Nephron (organoid): Measurements from ENCODE around the gene LONP2.

Experiments used
- H3K27ac Mint-ChIP-seq, 3 experiments: 2 replicates each; pipeline ENCODE4 v1.8.0; 2020; ENCODE audit warnings: mixed read lengths in 3 of 3, mild to moderate bottlenecking in 2 of 3, moderate library complexity in 1 of 3
- H3K27me3 Mint-ChIP-seq: 2 replicates; pipeline ENCODE4 v1.8.0; 2021; ENCODE audit warnings: low read depth, mild to moderate bottlenecking, moderate library complexity, mixed read lengths
- H3K36me3 Mint-ChIP-seq: 2 replicates; pipeline ENCODE4 v1.8.0; 2020; ENCODE audit warnings: low read depth, mixed read lengths
- H3K4me1 Mint-ChIP-seq: 2 replicates; pipeline ENCODE4 v1.8.0; 2020; ENCODE audit warnings: mixed read lengths
- H3K4me3 Mint-ChIP-seq, 3 experiments: 2 replicates each; pipeline ENCODE4 v1.8.0; 2020; ENCODE audit warnings: mild to moderate bottlenecking in 3 of 3, mixed read lengths in 3 of 3, moderate library complexity in 2 of 3
- H3K9me3 Mint-ChIP-seq: 2 replicates; pipeline ENCODE4 v1.8.0; 2020; ENCODE audit warnings: mixed read lengths
- TF ChIP-seq, protein P1 (sequence below), 3 experiments: fragments of 200-600 bp; sonication (generic); IDR thresholded peaks; one replicate each; pipeline ENCODE4 v1.5.0; 2021; ENCODE audit warnings: antibody characterized with exemption in 3 of 3; ENCODE audit not compliant: unreplicated experiment in 3 of 3

The LONP2 gene

DNA sequence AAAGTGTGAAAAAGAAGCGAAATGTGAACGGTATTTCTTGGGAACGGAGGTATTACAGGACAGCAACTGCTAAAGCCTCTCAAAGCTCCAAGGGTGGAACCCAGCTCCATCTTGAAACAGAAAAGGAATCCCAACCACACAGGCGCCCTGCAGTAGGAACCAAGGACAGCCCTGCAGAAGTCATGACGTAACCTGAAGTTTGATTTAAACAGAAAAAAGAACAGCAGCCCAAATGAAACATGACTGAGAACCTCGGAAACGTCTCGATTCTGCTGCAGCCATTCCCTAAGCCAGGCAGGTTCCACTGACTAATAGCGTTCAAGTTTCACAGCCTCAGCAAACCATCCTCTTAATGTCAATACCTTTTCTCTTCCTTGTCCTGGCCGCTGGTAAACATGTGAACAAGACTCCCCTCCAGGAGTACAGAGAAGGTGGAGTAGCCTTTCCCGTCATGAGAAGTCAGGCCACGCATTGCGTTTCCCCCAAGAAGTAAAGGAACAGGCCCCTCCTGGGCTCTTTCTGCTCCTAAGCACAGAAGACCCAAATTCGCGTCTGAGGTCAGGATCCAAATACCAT lies 121.0 kb downstream of the LONP2 start:
- Mint-ChIP-seq H3K27ac (peak overlapping the region; percentile 34 to 56 (median 44)), H3K4me1 (peaks cover 58% of the 10 kb centered on the region), H3K27me3 (no peaks in the 10 kb centered on the region), H3K4me3 (peak overlapping the region; percentile 81 to 88 (median 83)), H3K9me3 (no peaks in the 10 kb centered on the region), H3K36me3 (peaks cover 23% of the 10 kb centered on the region)
- TF ChIP-seq, protein P1, sequence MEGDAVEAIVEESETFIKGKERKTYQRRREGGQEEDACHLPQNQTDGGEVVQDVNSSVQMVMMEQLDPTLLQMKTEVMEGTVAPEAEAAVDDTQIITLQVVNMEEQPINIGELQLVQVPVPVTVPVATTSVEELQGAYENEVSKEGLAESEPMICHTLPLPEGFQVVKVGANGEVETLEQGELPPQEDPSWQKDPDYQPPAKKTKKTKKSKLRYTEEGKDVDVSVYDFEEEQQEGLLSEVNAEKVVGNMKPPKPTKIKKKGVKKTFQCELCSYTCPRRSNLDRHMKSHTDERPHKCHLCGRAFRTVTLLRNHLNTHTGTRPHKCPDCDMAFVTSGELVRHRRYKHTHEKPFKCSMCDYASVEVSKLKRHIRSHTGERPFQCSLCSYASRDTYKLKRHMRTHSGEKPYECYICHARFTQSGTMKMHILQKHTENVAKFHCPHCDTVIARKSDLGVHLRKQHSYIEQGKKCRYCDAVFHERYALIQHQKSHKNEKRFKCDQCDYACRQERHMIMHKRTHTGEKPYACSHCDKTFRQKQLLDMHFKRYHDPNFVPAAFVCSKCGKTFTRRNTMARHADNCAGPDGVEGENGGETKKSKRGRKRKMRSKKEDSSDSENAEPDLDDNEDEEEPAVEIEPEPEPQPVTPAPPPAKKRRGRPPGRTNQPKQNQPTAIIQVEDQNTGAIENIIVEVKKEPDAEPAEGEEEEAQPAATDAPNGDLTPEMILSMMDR (IDR thresholded peaks at IDR 0.05; ENCODE audit: unreplicated experiment in 3 of 3), result no peak

DNA sequence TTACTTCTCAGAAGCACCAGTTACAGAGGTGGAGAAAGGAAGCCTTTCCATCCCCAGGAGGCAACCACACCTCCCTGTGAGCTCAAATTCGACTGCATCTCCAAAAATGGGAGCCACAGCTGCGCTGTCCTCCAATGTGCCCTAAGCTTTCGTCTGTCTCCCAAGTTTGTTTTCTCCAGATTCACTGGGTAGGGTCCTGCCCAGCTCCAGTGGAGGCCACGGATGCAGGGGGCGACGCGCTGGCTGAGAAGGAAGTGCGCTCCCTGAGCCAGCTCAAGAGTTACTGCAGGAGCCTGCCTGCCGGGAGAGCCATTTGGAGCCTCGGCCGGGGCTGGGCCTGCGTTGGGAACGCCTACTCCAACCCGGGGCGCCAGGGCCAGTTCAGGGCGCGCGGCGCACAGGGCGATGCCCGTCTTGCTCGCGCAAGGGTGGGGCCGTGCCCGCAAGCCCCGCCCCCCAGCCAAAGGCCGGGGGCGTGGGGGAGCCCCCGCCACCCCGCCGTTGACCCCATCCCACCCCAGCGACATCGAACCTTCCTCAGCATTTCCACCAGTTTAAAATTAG lies 121.6 kb downstream of the LONP2 start:
- H3K36me3 Mint-ChIP-seq, result peaks cover 21% of the 10 kb centered on the region
- H3K4me1 Mint-ChIP-seq, result peaks cover 59% of the 10 kb centered on the region
- H3K27me3 Mint-ChIP-seq, result no peaks in the 10 kb centered on the region
- peak overlapping the region; percentile 34 to 70 (median 56) for H3K27ac Mint-ChIP-seq
- H3K4me3 Mint-ChIP-seq, result peak overlapping the region; percentile 81 to 88 (median 85)
- TF ChIP-seq, protein P1 (IDR thresholded peaks at IDR 0.05; ENCODE audit: unreplicated experiment in 3 of 3), result no peak
- H3K9me3 Mint-ChIP-seq, result no peaks in the 10 kb centered on the region

DNA sequence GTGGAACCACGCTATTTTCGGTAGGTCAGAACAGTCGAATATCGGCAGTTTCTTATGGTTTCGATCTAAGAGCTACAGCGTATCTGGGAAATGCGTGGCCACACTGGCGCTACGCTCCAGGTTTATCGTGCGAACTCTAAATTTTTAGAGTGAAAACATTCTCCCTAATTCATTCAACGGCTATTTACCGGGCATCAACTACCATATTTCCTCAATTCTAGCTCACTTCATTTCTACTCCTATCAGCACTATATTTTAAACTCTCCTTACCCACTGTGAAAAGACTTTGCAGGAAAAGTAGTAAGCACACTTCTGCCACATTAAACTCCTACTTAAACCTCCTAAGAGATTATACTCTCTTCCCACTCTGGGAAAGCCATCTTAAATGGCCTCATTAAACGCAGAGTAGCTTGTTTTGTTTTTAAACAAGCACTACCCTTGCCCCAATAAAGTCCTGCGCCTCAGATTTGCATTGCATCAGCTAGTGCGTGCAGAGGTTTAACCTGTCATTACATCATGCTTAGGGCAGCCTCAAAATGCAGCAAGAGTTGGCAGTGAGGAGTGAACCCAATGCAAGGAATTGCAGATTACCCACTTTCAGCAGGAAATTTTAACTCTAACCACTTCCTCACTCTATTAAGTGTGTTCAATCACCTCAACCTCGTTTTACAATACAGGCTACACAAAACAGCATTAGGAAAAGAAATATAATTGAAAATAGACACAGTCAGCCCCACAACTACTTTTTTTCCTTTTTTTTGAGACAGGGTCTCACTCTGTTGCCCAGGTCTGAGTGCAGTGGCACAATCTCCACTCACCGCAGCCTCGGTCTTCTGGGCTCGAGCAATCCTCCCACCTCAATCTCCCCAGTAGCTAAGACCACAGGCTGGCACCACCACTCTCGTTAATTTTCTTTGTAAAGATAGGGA lies 122.3 kb downstream of the LONP2 start:
- H3K4me1 Mint-ChIP-seq, result peaks cover 63% of the 10 kb centered on the region
- H3K27ac Mint-ChIP-seq, result peak overlapping the region; percentile 51 to 70 (median 55)
- H3K9me3 Mint-ChIP-seq, result no peaks in the 10 kb centered on the region
- TF ChIP-seq, protein P1 (IDR thresholded peaks at IDR 0.05; ENCODE audit: unreplicated experiment in 3 of 3), result no peak
- H3K4me3 Mint-ChIP-seq, result peak overlapping the region; percentile 78 to 86 (median 85)
- no peaks in the 10 kb centered on the region for H3K27me3 Mint-ChIP-seq
- H3K36me3 Mint-ChIP-seq, result peaks cover 13% of the 10 kb centered on the region

DNA sequence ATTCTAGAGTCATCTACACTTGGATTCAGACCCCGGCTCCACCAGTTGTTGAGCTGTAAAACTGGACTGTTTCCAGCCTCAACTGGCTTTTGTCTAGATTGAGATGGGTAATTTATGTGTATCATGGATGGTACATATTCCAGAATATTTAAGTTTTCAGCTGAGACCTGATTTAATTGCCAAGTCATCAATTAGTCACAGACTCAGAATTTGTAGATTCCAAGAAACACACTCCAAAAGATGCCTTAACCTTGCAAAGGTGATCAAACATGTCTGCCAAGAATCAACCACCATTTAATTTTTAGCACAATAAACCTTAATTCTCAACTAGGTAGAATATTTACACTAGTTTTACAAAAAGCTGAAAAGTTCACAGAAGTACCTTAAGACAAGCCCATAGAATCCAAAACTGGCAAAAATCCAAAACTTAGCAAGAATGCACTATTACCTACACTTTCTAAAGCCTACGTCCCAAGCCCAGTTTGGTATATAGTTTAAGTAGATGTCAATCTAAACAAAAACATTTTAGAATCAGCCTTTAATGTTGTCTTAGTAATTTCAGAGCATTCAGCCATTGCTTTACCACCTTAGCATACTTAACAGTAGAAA lies 123.4 kb downstream of the LONP2 start:
- H3K27ac Mint-ChIP-seq, result peak overlapping the region in 1 of 3 experiments; percentile 23
- H3K27me3 Mint-ChIP-seq, result no peaks in the 10 kb centered on the region
- peaks cover 5% of the 10 kb centered on the region for H3K36me3 Mint-ChIP-seq
- TF ChIP-seq, protein P1 (IDR thresholded peaks at IDR 0.05; ENCODE audit: unreplicated experiment in 3 of 3), result no peak
- peaks cover 62% of the 10 kb centered on the region for H3K4me1 Mint-ChIP-seq
- no peaks in the 10 kb centered on the region for H3K9me3 Mint-ChIP-seq
- peak overlapping the region in 2 of 3 experiments; percentile 32 to 35 for H3K4me3 Mint-ChIP-seq

DNA sequence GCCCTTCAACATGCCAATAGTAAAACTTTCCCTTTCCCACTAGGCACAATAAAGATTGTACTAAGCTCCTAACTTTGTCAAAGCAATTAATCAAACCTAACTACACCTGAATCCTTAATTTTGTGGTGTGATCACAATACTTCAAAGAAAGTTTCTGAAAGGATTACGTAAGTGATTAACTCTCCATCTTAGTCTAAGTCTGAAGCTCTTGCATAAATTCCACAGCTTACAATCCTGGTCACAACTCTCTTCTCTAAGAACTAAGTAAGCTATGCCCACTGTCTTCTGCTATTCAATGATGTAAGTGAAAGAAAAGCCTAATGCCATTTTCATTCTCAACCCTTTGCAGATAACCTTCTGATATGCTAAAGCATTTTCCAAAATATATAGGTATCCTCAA lies 125.7 kb downstream of the LONP2 start:
- TF ChIP-seq, protein P1 (IDR thresholded peaks at IDR 0.05; ENCODE audit: unreplicated experiment in 3 of 3), result no peak
- Mint-ChIP-seq H3K4me1 (peaks cover 50% of the 10 kb centered on the region), H3K27me3 (no peaks in the 10 kb centered on the region), H3K36me3 (no peaks in the 10 kb centered on the region), H3K27ac (peak overlapping the region in 2 of 3 experiments; percentile 5 to 24), H3K9me3 (no peaks in the 10 kb centered on the region), H3K4me3 (no peak overlapping the region)
